Suppressor macrophage treated with lipopolysaccharide for 1 hour (primary cell): ENCODE measurements around the gene RUFY4.

Source experiments
- DNase-seq, 3 donors: peaks; one replicate each; pipeline ENCODE4 v3.0.0-alpha.2; 2020 to 2022

The RUFY4 gene, protein sequence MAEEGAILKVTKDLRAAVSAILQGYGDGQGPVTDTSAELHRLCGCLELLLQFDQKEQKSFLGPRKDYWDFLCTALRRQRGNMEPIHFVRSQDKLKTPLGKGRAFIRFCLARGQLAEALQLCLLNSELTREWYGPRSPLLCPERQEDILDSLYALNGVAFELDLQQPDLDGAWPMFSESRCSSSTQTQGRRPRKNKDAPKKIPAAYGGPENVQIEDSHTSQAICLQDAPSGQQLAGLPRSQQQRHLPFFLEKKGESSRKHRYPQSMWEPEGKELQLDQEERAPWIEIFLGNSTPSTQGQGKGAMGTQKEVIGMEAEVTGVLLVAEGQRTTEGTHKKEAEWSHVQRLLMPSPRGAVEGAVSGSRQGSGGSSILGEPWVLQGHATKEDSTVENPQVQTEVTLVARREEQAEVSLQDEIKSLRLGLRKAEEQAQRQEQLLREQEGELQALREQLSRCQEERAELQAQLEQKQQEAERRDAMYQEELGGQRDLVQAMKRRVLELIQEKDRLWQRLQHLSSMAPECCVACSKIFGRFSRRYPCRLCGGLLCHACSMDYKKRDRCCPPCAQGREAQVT

DNA sequence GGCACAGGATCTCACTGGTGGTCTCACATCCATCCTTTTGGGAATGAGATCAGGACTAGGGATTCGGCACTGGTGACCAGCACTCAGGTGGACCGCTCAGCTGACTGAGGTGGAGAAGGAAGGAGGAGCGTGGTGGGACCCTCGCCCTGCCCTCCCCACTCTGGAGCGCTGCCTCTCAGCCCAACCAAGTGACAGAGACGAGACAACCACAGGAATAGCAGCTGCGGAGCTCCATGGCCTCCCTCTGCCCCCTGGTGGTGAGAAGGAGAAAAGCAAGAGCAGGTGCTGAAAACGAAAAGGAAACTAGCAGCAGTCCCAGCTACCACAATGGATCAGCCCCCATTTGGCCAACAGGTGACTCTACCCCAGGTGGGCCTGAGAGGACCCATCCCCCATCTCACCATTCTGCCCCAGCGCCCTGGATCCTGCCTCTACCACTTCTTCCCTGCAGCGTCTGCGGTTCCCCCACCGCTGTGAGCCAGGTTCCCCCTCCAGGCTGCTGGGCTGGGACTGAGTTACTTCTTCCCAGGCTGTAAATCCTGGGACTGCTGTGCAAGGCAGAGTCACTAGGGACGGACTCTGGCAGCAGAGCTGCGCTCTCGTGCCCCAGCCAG lies at the start of gene RUFY4:
TSS of gene RUFY4 (plus strand) at position 533 of the 614 bp plus-strand sequence. CDS start 1,353 bp downstream, outside the sequence.
- DNase-seq, result peak; percentile 81 to 87 (median 83)

DNA sequence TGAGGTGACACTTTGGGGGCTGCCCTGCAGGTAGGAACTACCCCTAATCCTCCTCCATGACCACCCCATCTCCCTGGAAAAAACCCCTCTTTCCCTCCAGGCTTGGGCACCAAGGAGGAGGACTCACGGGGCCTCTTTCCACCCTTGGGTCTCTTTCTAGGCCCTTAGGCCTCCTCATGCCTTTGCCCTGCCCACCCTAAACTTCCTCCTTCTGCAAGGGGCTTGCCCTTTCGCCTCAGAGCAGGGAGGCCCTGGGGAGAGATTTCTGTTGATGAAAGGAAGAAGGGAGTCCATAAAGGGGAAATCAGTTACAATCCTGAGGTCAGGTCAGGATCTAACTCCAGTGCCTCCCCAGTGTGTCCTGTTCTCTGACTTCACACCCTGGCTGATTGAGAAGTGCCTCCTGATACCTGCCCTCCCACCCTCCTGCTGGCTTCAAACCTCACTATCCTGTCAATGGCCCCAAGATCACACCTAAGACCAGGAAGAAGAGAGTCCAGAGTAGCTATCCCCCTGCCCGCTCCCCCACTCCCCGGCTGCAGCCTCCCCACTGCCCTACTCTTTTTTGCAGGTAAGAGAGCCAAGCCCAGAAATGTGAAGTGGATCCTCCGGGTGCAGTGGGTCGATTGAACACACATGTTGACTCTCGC lies 49.5 kb upstream of the RUFY4 start:
- DNase-seq, result peak; percentile 67 to 74 (median 67)

DNA sequence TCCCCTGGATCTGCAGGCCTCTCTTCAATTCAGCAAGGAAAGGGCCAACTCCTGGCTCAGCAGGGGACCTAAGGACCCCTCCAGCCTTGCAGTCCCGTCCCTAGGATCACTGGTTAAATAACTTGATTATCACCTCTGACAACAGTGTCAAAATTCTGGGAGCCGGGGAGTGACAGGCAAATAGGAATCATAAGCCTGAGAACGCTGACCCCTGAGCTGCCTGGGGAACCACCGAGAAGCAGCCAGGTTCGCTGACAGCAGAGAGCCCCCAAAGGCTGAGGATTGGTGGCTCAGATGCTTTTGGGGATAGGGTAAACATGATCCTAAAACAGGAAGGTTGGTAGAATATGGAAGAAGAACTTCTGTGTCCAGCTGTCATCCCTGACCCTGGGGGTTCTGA lies 48.8 kb upstream of the RUFY4 start:
- no peak for DNase-seq

DNA sequence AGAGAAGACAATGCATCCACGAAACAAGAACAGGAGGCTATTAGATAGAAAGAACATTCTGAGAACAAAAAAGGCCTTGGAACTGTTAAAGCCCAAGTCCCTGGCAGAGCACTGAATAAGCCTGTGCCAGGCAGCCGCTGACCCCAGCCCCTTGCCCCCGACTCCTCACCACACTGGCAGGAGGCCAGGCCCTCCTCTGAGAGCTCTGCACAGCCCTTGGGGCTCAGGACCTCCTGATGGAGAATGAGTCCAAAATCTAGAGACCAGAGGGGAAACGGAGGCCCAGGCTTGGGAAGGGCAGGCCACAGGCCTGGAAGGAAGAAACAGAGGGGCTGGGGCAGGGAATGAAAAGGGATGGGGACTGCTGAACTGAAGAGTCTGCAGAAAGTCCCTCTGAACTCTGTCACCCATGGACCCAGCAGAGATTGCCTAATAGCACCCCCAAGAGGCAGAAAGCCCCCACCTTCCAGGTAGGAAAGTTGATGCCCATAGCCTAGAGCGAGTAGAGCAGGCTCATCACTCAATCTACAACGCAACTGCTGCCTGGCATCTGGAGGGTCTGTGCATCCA lies 48.0 kb upstream of the RUFY4 start:
- no peak for DNase-seq

DNA sequence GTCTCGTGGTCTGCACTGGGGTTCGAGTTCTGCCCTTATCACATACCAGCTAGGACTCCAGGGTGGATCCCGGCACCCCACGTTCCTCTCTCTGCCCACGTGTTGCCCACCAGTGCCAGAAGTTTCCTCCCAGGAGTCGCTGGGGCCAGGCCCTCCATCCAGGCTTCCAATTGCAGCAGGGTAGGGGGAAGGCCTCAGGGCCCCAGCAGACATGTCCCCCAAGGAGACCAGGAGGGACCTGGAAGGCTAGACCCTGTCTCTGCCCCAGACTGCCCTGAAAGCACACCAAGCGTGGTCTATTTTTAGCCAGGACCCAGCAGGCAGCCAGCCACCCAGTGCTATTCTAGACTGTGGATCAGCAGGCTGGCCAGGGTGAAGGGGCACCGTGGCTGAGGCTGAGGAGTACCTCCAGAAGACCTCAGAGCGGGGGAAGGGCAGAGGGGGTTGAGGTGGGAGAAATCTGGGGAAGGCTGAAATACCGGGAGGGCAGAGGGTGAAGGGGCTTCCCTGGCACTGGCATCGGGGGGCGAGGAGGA lies 47.4 kb upstream of the RUFY4 start:
- DNase-seq, result no peak

DNA sequence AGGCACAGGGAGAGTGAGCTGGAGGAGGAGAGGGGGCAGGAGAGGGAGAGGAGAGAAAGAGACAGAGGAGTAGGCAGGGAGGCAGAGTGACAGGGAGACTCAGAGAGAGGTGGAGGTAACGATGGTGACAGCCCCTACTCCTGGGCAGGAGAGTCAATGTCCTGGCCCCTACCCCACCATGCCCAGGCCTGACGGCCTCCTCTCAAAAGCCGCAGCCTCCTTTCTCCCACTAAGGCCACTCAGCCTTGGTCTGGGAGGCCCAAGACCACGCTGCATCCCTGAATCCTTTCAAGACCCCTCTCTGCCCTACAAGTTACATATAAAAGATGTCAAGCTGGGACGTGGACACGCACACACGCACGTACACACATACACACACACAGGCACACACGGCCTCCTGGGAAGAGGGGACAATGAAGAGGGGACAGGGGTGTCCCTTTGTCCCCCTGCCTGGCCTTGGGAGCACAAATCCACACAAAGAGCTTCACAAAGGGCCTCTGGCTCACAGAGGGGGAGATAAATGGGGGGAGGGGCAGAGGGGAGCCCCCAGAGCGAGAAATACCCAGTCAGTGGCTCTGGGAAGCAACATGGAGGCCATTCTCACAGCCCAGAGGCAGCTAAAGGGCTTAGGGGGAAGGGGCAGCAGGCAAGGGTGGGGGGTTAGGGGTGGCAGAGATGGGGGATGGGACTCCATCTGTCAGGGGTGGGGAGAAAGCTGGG lies 46.8 kb upstream of the RUFY4 start:
- no peak for DNase-seq

DNA sequence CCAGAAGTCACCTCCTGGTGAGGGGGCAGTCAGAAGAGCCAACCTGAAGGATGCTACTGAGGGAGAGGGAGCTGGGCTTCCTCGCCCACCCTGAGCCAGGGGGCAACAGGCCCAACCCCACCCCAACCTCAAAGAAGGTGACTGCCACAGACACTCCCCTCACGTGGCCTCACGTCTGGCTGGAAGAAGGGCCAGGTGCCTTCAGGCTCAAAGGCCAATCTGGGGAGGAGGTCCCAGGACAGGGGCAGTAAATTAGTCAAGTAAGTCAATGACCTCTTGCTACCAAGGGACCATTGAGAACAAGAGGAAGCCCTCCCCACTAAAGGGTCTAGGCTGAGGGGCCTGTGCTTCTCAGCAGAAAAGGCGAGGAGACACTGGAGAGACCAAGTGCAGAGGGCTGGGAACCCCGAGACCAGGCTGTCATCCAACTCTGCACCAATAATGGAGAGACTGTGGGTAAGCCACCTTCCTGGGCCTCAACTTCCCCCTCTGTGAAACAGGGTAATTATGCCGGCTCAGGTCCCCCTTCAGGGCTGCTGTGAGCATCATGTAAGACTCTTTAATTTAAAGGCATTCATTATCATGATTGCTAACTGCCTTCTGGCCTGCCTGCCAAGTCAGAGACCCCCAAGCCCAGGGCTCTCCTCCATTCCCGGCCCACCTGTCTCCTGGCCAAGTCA lies 46.1 kb upstream of the RUFY4 start:
- no peak for DNase-seq

DNA sequence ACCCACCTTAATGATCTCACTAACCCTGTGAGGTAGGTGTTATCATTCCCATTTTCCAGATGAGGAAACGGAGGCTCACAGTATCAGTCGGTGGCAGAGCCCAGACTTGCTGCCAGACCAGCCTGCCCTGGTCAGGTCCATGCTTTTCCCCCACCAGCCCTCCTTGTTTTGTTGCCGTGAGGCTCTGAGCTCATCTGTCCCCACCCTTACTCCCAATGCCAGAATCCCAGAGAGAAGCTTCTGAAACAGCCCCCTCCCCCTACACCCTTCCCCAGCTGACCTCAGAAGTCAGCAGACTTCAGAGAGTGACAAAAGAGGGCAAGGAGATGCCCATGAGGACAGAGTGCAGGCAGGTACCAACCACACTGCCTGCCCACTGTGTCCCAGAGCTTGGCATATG lies 45.4 kb upstream of the RUFY4 start:
- no peak for DNase-seq

DNA sequence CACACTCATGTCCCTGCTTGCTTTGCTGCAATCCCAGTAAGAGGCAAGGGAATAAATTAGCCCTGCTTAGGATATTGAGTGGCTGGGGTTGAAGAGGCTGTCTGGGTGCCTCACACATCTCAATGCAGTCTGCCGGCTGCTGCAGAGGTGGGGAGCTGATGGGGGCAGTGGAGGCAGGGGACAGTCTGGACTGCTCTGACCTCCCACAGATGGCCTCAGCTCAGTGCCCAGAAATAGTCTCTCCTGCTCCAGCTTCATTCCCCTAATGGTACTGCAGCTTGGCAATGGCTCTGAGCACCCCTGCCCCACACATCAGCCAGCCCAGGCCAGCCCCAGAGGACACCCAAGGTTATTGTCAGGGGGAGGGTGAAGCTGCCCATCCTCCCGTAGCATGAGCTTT lies 44.7 kb upstream of the RUFY4 start:
- DNase-seq, result no peak

DNA sequence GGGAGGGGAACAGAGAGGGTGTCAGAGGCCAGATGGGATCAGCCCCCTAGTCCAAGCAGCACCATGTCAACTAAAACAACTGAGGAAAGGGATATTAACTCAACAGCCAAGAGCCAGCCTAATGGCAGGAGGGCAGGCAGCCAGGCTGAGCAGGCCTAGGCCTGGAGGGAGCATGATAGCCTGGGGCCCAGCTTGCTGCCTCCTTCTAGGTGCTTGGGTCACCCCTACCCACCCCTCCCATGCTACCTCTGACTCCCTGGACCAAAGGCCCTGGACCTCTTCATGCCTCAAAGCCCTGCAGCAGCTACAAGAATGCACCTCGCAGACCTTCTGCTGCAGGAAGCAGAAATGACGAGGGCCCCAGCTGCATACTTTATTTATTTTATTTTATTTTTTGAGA lies 44.2 kb upstream of the RUFY4 start:
- DNase-seq, result no peak

DNA sequence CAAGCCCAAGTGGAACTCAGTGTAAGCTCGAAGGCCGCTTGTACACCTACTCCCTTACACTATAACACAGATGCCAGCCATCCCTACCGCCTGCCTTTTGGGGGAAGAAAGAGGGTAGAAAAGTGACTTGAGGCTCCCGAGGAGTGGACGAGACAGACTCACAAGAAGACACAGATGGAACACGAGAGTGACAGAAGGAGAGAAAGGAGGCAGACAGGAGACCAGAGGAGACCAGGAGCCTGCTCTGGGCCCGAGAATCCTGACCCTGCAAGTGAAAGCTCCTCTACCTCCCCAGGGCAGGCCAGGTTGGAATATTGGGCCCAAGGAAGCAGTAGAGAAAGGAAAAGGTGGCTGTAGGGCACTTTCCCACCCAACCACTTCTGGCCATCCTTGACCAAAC lies 42.8 kb upstream of the RUFY4 start:
- DNase-seq, result no peak

DNA sequence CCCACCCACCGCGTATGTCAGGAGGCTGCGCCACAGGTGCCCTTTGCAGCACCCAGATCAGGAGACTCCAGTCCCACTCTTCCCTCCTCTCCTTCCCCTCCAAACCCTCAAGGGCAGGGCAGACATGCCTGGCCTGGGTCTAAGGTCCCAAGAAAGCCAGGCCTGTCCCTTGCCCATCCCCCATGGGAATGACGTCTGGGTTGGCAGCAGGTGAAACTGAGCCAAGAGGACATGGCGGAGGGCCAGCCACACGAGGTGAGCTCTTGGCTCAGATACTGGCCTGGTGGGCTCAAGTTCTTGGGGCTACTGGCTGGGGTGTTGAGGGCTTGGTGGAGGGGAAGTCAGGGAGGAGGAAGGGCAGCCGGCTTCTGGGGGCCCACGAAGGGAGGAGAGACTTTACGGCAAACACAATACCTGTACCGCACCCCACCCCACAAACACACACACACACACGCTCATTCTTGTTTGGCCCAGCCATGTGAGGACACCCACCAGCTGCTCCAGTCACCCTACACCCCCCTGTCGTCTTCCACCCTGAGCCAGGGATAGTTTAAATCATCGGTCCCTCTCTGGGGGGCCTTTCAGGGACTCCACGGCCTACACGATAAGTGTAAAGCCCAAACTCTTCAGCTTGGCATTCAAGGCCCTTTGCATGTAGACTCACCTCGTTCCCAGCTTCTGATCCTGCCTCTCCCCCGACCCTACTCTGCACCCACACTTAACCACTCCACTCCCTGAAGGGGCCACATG lies 42.2 kb upstream of the RUFY4 start:
- no peak for DNase-seq

DNA sequence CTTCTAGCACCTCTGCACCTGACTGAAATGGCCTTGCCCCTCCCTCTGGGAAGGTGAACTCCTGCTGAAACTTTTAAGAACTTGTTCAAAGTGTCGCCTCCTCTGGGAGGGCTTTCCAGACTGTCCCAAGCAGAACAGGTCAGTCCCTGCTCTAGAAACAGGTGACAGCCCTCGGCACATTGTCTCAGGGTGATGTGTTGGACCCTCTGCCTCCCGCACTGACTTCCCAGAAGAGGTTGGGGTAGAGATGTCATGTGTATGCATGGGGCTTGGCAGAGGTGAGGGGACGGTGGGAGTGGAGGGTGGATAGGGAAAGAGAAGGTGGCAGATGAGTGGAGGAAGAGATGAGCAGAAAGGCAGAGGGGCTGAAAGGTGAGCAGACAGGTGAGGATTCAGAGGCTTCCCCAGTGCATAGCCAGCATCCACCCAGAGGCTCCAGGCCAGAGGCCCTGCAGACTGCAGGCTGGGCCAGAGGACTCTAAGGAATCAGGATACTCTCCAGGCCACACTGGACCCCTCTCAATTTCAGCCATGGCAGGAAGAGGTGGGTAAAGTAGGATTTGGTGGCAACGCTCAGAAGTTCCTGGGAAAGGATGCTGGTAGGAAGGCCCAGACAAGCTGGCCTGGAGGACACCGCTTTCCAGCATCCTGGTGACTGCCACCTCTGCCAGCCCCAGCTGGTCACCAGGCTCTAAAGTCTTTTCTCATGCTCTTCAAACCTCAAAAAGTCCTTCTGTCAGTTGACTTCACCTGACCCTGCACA lies 41.4 kb upstream of the RUFY4 start:
- DNase-seq, result no peak

DNA sequence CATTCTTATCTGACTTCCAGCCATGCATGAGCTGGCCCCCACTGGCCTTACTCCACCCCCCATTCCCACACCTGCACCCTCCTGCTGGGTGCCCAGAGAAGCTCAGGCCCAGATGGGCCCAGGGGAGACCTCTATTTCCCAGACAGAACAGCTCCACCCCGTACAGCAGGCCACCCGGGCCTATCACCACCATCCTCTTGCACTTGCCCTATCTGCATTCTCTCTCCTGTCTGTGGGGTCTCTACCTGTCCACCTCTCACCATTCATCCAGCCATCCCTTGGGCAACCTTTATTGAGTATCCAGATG lies 40.9 kb upstream of the RUFY4 start:
- no peak for DNase-seq

DNA sequence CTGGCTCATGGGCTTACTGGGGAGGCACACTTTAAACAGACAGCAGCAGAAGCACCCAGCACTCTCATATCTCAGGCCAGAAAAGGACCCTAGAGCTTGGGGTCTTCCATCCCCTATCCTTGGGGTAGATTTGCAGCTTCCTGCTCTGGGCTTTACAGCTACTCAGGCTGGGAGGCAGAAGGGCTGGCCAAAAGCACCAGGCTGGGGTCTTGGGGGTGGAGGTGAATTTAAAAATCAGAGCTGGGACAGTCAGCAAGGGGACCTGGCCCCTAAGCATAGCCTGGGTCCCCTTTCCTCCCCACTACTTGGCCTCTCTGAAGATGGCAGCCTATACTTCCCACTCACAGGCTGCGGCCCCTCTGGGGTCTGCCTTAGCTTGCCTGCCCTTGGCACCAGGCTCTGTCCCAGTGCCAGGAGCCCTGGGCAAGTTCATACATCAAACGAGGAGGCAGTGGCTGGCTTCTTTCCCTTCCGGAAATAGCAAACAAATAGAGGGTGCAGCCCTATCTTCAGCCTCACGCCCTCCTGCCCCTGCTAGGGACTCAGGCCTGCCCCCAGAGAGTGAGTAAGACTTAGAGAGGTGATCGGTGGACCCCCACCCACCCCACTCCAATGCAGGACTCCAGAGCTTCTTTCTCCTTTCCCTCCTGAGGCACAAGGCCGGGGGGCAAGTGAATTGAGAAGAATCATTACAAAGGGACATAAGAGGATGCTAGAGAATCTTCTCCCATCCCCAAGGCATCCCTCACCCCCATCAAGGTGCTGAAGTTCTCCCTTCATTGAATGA lies 40.3 kb upstream of the RUFY4 start:
- no peak for DNase-seq

DNA sequence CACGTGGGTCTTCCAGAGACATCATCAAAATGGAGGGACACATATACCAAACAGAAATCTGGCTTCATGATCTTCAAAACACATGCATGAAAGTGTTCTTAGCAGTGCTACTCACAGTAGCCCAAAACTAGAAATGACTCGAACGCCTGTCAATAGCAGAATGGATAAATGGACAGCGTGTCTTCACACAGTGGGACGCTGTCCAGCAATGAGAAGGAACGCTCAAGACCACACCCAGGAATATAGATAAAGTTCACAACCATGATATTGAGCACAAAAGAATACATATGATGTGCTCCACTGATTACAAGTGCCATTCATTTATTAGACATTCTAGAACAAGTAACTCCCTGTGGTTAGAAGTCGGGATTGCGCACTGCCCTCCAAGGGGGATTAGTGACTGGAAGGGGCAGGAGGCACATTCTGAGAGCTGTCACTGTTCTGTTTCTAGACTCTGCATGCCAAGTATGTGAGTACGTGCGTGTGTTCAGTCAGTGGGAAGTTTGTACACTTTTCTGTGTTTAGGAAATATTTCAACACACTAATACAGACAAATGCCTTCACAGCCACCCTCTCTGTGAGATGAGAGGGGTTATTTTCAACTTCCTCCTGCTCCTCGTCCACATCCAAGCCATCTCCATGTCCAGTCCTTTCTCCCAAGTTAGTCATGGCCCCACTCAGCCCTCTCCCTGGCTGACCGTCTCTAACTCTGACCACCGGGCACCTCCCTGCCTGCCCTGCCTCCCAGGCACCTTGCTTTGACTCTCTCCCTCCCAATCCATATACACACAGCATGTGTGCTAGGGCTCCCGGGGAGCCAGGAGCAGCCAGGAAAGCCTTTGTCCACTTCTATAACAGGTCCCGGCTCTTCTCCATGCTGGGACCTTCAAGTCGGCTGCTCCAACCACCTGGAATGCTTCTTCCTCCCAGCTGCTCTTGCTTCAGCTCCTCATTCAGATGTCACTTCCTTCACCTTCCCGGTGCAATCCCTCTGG lies 39.4 kb upstream of the RUFY4 start:
- DNase-seq, result no peak

DNA sequence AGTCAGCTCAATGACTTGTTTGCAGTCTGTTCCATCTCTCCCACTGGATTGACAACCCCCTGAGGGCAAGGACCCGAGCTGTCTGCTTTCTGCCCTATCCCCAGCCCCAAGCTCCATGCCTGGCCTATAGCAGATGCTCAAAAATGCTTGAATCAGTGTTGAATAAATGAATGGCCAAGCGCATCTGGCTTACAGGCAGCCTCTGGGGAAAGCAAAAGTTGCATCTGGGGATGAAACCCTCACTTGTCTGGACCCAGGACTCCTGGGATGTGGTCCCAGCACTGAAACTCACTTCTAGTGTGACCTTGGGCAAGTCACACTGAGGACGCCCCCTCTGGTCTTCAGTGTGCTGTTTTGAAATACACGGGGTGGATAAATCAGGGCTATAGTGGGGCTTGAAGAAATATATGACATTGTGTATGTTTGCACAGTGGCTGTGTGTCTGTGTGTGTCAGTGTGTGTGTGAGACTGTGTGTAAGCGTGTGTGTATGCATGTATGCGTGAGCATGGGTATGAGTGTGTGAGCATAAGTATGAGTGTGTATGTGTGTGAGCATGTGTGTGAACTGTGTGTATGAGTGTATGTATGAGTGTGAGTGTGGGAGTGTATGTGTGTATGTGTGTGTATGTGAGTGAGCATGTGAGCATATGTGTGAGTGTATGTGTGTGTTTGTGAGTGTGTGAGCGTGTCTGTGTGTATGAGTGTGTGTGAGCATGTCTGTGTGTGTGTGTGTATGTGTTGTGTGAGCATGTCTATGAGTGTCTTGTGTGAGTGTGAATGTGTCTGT lies 38.5 kb upstream of the RUFY4 start:
- DNase-seq, result no peak
